ENCODE results near the gene ZRANB1.

ZRANB1 gene

DNA sequence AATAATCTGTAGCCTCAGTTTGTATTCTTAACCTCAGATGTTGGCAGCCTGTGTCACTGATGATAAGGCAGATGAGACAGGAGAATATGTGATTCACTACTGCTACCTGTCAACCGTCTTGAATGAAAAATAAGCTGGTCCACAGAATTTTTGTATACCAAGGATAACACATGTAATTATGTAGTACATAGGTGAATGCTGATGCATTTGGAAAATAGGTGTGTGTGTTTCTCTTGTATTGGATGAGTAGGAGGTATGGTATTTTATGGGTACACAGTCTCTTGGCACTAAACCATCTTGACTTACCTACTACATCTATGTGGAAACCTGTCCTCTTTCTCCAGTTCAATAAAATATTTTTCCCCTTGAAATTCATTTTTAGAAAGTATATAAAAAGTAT lies 20.7 kb upstream of the ZRANB1 start:
- no peak for DNase-seq (ENCODE audit: low read depth in 2 of 2)

- DNase-seq (ENCODE audit: low read depth in 2 of 2) = no peak
Measured at GRCh38 chr10:124923684-124924083, 18.2 kb upstream of the ZRANB1 start.

GRCh38 chr10:124926548-124926947 lies 15.4 kb upstream of the ZRANB1 start:
- DNase-seq (ENCODE audit: low read depth in 2 of 2) = no peak

GRCh38 chr10:124928087-124928486 lies 13.8 kb upstream of the ZRANB1 start:
- no peak for DNase-seq (ENCODE audit: low read depth in 2 of 2)

DNA sequence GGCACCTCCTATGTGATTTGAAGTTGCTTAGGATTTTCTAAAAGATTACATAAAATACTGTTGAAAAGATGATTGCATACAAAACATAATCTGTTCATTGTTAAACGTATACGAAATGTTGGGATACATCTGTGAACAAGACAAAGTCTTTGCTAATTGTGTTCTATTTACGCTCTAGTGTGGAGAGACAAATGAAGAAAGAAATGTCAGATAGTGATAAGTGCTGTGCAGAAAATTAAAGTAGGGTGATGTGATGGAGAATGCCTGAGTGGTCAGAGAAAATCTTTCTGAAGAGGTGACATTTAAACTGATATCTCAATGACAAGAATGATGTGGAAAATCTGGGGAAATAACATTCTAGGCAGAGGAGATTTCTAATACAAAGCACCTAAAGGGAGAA lies 13.4 kb upstream of the ZRANB1 start:
- DNase-seq (ENCODE audit: low read depth in 2 of 2) = no peak

- no peak for DNase-seq (ENCODE audit: low read depth in 2 of 2)
Measured at GRCh38 chr10:124935946-124936345, 6.0 kb upstream of the ZRANB1 start.

GRCh38 chr10:124936813-124937212 lies 5.1 kb upstream of the ZRANB1 start:
- no peak for DNase-seq (ENCODE audit: low read depth in 2 of 2)

- no peak for DNase-seq (ENCODE audit: low read depth in 2 of 2)
Measured at GRCh38 chr10:124939290-124939689, 2.6 kb upstream of the ZRANB1 start.

DNA sequence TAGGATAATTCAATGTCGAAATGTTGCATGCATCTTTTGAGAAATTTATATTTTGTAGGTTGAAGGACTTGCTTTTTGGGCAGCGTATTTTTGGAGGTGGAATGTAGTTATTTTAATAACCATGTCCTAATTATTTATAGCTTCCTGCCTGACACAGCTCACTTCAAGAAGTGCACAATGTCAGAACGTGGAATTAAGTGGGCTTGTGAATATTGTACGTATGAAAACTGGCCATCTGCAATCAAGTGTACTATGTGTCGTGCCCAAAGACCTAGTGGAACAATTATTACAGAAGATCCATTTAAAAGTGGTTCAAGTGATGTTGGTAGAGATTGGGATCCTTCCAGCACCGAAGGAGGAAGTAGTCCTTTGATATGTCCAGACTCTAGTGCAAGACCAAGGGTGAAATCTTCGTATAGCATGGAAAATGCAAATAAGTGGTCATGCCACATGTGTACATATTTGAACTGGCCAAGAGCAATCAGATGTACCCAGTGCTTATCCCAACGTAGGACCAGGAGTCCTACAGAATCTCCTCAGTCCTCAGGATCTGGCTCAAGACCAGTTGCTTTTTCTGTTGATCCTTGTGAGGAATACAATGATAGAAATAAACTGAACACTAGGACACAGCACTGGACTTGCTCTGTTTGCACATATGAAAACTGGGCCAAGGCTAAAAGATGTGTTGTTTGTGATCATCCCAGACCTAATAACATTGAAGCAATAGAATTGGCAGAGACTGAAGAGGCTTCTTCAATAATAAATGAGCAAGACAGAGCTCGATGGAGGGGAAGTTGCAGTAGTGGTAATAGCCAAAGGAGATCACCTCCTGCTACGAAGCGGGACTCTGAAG lies 620 bp downstream of the ZRANB1 start:
- DNase-seq (ENCODE audit: low read depth in 2 of 2) = no peak

GRCh38 chr10:124943301-124944092 lies 1.6 kb downstream of the ZRANB1 start:
- no peak for DNase-seq (ENCODE audit: low read depth in 2 of 2)

- no peak for DNase-seq (ENCODE audit: low read depth in 2 of 2)
Measured at GRCh38 chr10:124944982-124945381, 3.1 kb downstream of the ZRANB1 start.

- DNase-seq (ENCODE audit: low read depth in 2 of 2) = no peak
Measured at GRCh38 chr10:124946945-124947344, 5.0 kb downstream of the ZRANB1 start.

DNA sequence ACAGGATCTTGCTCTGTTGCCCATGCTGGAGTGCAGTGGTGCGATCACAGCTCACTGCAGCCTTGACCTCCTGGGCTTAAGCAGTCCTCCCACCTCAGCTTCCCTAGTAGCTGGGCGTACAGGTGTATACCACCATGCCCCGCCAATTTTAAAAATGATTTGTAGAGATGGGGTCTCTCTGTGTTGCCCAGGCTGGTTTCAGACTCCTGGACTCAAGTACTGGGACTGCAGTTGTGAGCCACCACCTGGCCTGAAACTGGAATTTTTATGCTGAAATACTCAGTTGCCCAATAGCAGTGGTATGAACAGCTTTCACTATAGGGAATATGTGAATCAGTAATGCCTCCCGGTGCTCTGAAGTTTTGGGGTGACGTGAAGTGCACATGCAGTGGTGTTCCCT lies 7.6 kb downstream of the ZRANB1 start:
- no peak for DNase-seq (ENCODE audit: low read depth in 2 of 2)

DNA sequence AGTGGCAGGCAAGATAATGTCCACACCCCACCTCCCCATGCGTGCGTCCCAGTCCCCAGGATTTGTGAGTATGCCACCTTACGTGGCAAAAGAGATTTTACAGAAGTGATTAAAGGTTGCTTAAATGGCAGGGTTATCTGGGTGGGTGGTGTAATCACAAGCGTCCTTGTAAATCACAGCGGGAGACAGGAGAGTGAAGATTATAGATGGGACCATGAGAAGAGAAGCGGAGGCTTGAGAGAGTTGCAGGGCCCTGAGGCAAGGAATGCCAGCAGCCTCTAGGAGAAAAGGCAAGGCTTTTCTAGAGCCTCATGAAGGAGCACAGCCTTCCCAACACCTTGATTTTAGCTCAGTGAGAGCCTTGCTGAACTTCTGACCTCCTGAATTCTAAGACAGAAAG lies 10.2 kb downstream of the ZRANB1 start:
- no peak for DNase-seq (ENCODE audit: low read depth in 2 of 2)

- no peak for DNase-seq (ENCODE audit: low read depth in 2 of 2)
Measured at GRCh38 chr10:124953421-124953820, 11.5 kb downstream of the ZRANB1 start.

GRCh38 chr10:124955243-124955642 lies 13.3 kb downstream of the ZRANB1 start:
- no peak for DNase-seq (ENCODE audit: low read depth in 2 of 2)

- DNase-seq (ENCODE audit: low read depth in 2 of 2) = no peak
Measured at GRCh38 chr10:124955868-124956267, 13.9 kb downstream of the ZRANB1 start.

GRCh38 chr10:124956764-124957163 lies 14.8 kb downstream of the ZRANB1 start:
- no peak for DNase-seq (ENCODE audit: low read depth in 2 of 2)

DNA sequence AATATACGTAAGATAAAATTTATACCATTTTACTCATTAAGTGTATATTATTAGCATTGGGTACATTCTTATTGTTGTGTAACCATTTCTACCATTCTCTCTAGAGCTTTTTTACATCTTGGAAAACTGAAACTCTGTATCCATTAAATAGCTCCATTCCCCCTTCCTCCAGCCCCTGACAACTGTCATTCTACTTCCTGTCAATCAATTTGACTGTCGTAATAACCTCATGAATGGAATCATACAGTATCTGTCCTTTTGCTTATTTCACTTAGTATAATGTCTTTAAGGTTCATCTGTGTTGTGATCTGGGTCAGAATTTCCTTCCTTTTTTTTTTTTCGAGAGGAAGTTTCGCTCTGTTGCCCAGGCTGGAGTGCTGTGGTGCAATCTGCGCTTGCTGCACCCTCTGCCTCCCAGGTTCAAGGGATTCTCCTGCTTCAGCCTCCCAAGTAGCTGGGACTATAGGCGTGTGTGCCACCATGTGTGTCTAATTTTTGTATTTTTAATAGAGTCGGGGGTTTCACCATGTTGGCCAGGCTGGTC lies 15.6 kb downstream of the ZRANB1 start:
- DNase-seq (ENCODE audit: low read depth in 2 of 2) = no peak

DNA sequence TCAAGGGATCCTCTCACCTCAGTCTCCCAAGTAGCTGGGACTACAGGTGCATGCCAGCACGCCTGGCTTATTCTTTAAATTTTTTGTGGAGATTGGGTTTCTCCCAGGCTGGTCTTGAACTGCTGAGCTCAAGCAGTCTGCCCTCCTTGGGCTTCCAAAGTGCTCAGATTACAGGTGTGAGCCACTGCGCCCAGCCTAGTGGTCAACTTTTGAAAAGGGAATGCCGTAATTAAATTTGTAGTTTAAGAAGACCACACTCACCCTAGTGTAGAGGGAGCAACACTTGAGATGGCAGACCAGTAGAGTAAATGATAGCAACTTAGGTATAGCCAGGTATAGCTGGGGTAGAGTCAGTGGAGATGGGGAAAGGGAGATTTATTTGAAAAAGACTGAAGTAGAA lies 17.6 kb downstream of the ZRANB1 start:
- no peak for DNase-seq (ENCODE audit: low read depth in 2 of 2)

DNA sequence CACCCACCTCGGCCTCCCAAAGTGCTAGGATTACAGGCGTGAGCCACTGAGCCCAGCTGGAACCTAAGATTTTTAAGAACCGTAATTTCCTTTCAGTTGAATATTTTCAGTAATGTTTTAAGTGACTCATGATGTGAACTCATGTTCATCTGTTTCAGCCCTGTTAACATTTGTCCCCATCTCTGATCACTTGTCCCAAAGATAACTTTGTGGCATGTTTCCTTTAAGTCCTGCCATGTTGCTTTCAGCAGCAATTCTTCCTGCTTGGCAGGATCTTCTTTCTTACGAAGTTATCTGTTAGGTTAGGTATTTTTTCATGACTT lies 19.3 kb downstream of the ZRANB1 start:
- no peak for DNase-seq (ENCODE audit: low read depth in 2 of 2)

- no peak for DNase-seq (ENCODE audit: low read depth in 2 of 2)
Measured at GRCh38 chr10:124962421-124962820, 20.5 kb downstream of the ZRANB1 start.
